B cell (primary cell): Measurements from ENCODE around the gene PDHX.

Experiments used
- EZH2 ChIP-seq: IDR thresholded peaks from 2 replicates; pipeline ENCODE4 v1.6.1; 2012; ENCODE audit warnings: borderline replicate concordance, low read depth, mild to moderate bottlenecking, moderate library complexity, low read length; ENCODE audit not compliant: insufficient read depth, poor library complexity, severe bottlenecking
- TF ChIP-seq, protein P1 (sequence below): fragments of 200-600 bp; IDR thresholded peaks from one replicate; pipeline ENCODE4 v1.8.0; 2022; ENCODE audit warnings: antibody characterized with exemption, mild to moderate bottlenecking

DNA sequence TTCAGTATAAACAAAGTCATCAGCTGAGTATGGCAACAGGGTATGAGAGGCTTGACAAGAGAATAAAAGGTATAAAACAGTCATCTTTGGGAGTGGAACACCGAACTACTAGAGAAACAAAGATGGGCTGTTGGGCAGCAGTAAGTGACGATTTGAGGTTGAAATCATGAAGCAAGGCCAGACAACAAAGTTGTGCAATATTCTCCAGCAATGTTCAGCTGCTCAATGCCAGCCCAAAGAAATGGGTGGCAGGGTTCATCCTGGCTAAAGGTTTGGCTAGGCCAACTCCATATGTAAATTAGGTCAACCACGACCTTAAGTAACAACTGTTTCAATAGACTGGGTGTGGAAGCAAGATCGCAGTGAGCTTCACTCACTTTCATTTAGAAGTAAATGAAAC, 6.5 kb upstream of the PDHX start:
- TF ChIP-seq, protein P1, sequence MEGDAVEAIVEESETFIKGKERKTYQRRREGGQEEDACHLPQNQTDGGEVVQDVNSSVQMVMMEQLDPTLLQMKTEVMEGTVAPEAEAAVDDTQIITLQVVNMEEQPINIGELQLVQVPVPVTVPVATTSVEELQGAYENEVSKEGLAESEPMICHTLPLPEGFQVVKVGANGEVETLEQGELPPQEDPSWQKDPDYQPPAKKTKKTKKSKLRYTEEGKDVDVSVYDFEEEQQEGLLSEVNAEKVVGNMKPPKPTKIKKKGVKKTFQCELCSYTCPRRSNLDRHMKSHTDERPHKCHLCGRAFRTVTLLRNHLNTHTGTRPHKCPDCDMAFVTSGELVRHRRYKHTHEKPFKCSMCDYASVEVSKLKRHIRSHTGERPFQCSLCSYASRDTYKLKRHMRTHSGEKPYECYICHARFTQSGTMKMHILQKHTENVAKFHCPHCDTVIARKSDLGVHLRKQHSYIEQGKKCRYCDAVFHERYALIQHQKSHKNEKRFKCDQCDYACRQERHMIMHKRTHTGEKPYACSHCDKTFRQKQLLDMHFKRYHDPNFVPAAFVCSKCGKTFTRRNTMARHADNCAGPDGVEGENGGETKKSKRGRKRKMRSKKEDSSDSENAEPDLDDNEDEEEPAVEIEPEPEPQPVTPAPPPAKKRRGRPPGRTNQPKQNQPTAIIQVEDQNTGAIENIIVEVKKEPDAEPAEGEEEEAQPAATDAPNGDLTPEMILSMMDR: no peak
- no peak for TF ChIP-seq EZH2
